Heart left ventricle (tissue), 13 donors: ENCODE results near the gene MYLK3.

Experiments used
- POLR2A ChIP-seq, 2 donors: fragments of 450-650 bp; IDR thresholded peaks; one replicate each; pipeline ENCODE4 v1.6.1; 2017; ENCODE audit warnings: antibody characterized with exemption in 2 of 2, mild to moderate bottlenecking in 2 of 2, moderate library complexity in 2 of 2
- TF ChIP-seq, protein P1 (sequence below), 12 donors: fragments of 200-600 bp; sonication (generic) in 4 of 12; IDR thresholded peaks; one replicate each; pipeline versions ENCODE4 v1.5.0 to v1.8.0; 2018 to 2022; ENCODE audit warnings: antibody characterized with exemption in 12 of 12, mild to moderate bottlenecking in 5 of 12
- donor health status: ischemic (EF 13 %, LVEDD 7.1; RV severe dilation, severe dysfunction).
- donor health status: DM: no; HTN: yes; CAD: no.
- donor health status: DM: no; HTN: no; CAD: no.
- donor health status: ischemic (EF 25% LVEDD 6.9; RV normal size, moderate dysfunction).
- donor health status: ischemic (EF 25% LVEDD 5.7; RV mildly dilated, moderate dysfunction).
- donor health status: ischemic (EF 35%, LVEDD 5.7; RV mildly dilated, moderate dysfunction).
- donor health status: nonischemic (EF 11% LVEDD 7.7; RV severe dilation, severe dysfunction).
- donor health status: DM: yes; HTN: yes; CAD: no.
- donor health status: PGD.
- donor health status: ischemic (EF 29% LVEDD 5.4; RV normal size, mild dysfunction).
- donor health status: nonischemic (EF 23%, LVEDD 6.1; RV moderate dilation, normal function).

- TF ChIP-seq, protein P1, sequence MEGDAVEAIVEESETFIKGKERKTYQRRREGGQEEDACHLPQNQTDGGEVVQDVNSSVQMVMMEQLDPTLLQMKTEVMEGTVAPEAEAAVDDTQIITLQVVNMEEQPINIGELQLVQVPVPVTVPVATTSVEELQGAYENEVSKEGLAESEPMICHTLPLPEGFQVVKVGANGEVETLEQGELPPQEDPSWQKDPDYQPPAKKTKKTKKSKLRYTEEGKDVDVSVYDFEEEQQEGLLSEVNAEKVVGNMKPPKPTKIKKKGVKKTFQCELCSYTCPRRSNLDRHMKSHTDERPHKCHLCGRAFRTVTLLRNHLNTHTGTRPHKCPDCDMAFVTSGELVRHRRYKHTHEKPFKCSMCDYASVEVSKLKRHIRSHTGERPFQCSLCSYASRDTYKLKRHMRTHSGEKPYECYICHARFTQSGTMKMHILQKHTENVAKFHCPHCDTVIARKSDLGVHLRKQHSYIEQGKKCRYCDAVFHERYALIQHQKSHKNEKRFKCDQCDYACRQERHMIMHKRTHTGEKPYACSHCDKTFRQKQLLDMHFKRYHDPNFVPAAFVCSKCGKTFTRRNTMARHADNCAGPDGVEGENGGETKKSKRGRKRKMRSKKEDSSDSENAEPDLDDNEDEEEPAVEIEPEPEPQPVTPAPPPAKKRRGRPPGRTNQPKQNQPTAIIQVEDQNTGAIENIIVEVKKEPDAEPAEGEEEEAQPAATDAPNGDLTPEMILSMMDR (IDR thresholded peaks at IDR 0.05) = no peak
- TF ChIP-seq POLR2A (IDR thresholded peaks at IDR 0.05) = no peak
Observed at GRCh38 chr16:46753015-46753414, 4.9 kb upstream of the MYLK3 start.
